HepG2 (cell line): Measurements from ENCODE around the gene AP3D1. TPM values are rescaled to one million over a fixed set of nuclear protein-coding genes. Genes with fewer than 3 reads are reported as not detected.

Experiments used
- CC2D1A ChIP-seq: sonication (generic); formaldehyde crosslinking; IDR thresholded peaks from 2 replicates; pipeline ENCODE4 v1.8.1; 2023; ENCODE audit warnings: mild to moderate bottlenecking, missing genetic modification reagents
- PHF21A ChIP-seq: sonication (generic); formaldehyde crosslinking; IDR thresholded peaks from 2 replicates; pipeline ENCODE4 v1.5.0; 2020; ENCODE audit warnings: mild to moderate bottlenecking, missing genetic modification reagents
- ZNF530 ChIP-seq: sonication (generic); formaldehyde crosslinking; IDR thresholded peaks from 2 replicates; pipeline ENCODE4 v1.5.0; 2020; ENCODE audit warnings: low read depth, mild to moderate bottlenecking, missing genetic modification reagents
- ZNF564 ChIP-seq: sonication (generic); formaldehyde crosslinking; IDR thresholded peaks from 2 replicates; pipeline ENCODE4 v1.8.1; 2023; ENCODE audit warnings: mild to moderate bottlenecking, missing genetic modification reagents
- polyA plus RNA-seq, 8 experiments: library from polyadenylated mRNA; depleted of rRNA in 3 of 8; stranded (reverse) in 7 of 8; unstranded in 1 of 8; fragments of >200 nt; fragmentation: Illumina TruSeq in 4 of 8; extraction: Trizol in 4 of 8; gene quantifications; 2 replicates each; pipeline versions ENCODE4 v1.2.1 to v1.2.3, GENCODE V29; 2011 to 2016; ENCODE audit warnings: low read depth in 4 of 8, missing spikeins in 1 of 8, mixed read lengths in 1 of 8; ENCODE audit not compliant: insufficient read depth in 1 of 8
- total RNA-seq, 5 experiments: library from RNA; depleted of rRNA; stranded (reverse); fragments of >200 nt; fragmentation: Illumina TruSeq; extraction: Trizol; gene quantifications; 2 replicates each; pipeline ENCODE4 v1.2.3, GENCODE V29; 2016; ENCODE audit warnings: low read depth in 1 of 5
- TF ChIP-seq, protein P1 (sequence below): fragments of 450-650 bp; IDR thresholded peaks from 2 replicates; pipeline ENCODE4 v1.6.1; 2016
- TF ChIP-seq, protein P2 (sequence below): sonication (generic); formaldehyde crosslinking; IDR thresholded peaks from 2 replicates; pipeline ENCODE4 v1.4.0; 2020; ENCODE audit warnings: missing genetic modification reagents, borderline replicate concordance

Gene AP3D1
- total and polyA plus RNA-seq, 2 of the 13 experiments (the other 11 are each of a cell fraction or from before 2014, with no cell fraction given) = 68.0 to 82.6 TPM

DNA sequence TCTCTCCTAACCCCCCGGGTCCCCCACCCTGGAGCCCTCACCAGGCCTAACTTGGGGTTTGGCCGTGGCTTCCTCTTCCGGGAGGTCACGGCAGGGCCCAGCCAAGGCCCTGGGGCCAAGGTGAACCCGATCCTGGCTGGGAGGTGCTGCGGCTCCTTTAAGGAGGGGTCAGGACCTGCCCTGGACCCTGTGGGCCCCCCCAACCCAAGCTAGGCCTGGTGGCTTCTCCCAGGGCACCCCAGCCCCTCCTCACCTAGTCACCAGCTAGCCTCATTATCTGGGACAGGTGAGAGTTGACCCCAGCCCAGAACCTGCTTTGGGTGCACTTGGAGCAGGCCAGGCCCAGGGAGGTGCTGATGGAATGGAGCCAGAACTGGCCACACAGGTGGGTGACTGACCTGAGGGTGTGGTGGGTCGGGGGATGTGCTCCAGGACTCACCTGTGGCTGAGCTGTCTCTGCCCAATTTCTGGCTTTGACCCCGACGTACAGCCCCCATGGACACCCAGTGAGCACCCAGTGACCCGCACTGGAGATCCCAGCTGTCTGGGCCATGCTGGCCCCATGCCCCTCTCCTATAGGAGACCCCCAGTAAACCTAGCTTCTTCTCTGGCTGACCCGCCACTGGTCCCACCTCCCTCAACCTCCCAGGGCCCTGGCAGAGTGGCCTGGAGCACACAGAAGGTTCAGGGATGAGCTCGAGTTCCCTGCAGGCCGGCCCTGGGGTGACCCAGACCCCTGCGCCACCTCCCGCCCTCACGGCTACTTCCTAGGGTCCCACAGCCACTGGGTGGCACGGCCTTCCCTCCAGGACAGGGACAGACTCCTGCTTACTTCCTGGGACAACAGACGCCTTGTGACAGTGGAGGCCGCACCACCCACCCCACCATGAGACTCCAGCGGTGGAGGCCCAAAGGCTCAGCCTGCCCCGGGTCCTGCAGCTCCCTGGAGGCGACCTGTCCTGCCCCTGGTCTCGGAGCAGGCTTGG is 93.6 kb downstream of the AP3D1 start (continued):
- TF ChIP-seq, protein P1, sequence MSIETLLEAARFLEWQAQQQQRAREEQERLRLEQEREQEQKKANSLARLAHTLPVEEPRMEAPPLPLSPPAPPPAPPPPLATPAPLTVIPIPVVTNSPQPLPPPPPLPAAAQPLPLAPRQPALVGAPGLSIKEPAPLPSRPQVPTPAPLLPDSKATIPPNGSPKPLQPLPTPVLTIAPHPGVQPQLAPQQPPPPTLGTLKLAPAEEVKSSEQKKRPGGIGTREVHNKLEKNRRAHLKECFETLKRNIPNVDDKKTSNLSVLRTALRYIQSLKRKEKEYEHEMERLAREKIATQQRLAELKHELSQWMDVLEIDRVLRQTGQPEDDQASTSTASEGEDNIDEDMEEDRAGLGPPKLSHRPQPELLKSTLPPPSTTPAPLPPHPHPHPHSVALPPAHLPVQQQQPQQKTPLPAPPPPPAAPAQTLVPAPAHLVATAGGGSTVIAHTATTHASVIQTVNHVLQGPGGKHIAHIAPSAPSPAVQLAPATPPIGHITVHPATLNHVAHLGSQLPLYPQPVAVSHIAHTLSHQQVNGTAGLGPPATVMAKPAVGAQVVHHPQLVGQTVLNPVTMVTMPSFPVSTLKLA = no peak
- no peak for TF ChIP-seq PHF21A (CRISPR knock-in tag)
- TF ChIP-seq ZNF564 (CRISPR knock-in tag) = no peak
- TF ChIP-seq CC2D1A (CRISPR knock-in tag) = no peak
- TF ChIP-seq ZNF530 (CRISPR knock-in tag) = no peak
- TF ChIP-seq, protein P2, sequence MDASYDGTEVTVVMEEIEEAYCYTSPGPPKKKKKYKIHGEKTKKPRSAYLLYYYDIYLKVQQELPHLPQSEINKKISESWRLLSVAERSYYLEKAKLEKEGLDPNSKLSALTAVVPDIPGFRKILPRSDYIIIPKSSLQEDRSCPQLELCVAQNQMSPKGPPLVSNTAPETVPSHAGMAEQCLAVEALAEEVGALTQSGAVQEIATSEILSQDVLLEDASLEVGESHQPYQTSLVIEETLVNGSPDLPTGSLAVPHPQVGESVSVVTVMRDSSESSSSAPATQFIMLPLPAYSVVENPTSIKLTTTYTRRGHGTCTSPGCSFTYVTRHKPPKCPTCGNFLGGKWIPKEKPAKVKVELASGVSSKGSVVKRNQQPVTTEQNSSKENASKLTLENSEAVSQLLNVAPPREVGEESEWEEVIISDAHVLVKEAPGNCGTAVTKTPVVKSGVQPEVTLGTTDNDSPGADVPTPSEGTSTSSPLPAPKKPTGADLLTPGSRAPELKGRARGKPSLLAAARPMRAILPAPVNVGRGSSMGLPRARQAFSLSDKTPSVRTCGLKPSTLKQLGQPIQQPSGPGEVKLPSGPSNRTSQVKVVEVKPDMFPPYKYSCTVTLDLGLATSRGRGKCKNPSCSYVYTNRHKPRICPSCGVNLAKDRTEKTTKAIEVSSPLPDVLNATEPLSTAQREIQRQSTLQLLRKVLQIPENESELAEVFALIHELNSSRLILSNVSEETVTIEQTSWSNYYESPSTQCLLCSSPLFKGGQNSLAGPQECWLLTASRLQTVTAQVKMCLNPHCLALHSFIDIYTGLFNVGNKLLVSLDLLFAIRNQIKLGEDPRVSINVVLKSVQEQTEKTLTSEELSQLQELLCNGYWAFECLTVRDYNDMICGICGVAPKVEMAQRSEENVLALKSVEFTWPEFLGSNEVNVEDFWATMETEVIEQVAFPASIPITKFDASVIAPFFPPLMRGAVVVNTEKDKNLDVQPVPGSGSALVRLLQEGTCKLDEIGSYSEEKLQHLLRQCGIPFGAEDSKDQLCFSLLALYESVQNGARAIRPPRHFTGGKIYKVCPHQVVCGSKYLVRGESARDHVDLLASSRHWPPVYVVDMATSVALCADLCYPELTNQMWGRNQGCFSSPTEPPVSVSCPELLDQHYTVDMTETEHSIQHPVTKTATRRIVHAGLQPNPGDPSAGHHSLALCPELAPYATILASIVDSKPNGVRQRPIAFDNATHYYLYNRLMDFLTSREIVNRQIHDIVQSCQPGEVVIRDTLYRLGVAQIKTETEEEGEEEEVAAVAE = no peak
- TF ChIP-seq, all 625 proteins: peak for 9
